HL-60 (cell line): ENCODE data around the gene CFAP46.

ENCODE experiments used
- DNase-seq, 2 experiments: peaks; one replicate each; pipeline ENCODE4 v3.0.0-alpha.2; 2010 to 2020; ENCODE audit warnings: low read depth in 1 of 2, low spot score in 1 of 2
- H3K27ac ChIP-seq: fragments of 250-450 bp; sonication (Bioruptor Pico); replicated peaks from 2 replicates; pipeline ENCODE4 v1.5.1; 2020; ENCODE audit warnings: mild to moderate bottlenecking, moderate library complexity
- H3K27me3 ChIP-seq: fragments of 250-450 bp; sonication (Bioruptor Pico); 2 replicates; pipeline ENCODE4 v1.5.1; 2021; ENCODE audit warnings: mild to moderate bottlenecking, moderate library complexity; ENCODE audit not compliant: insufficient read depth, poor library complexity, severe bottlenecking
- H3K4me3 ChIP-seq: replicated peaks from 2 replicates; pipeline ENCODE4 v1.5.1; 2011; ENCODE audit warnings: mild to moderate bottlenecking, control low read depth, low read length; ENCODE audit not compliant: insufficient read depth
- CTCF ChIP-seq: IDR thresholded peaks from one replicate; pipeline ENCODE4 v1.5.1; 2011; ENCODE audit warnings: low read length, control low read depth, inconsistent platforms; ENCODE audit not compliant: insufficient read depth
- GABPA ChIP-seq: IDR thresholded peaks from 2 replicates; pipeline ENCODE4 v1.6.1; 2012; ENCODE audit warnings: low read depth
- POLR2AphosphoS5 ChIP-seq: IDR thresholded peaks from 2 replicates; pipeline ENCODE4 v1.6.1; 2012; ENCODE audit warnings: low read depth
- REST ChIP-seq: IDR thresholded peaks from 2 replicates; pipeline ENCODE4 v1.6.1; 2012; ENCODE audit warnings: low read depth; ENCODE audit not compliant: insufficient replicate concordance
- SPI1 ChIP-seq: IDR thresholded peaks from 2 replicates; pipeline ENCODE4 v1.6.1; 2012; ENCODE audit warnings: low read depth, mild to moderate bottlenecking, borderline replicate concordance

The CFAP46 gene

GRCh38 chr10:132802694-132803320 is 139.6 kb downstream of the CFAP46 start:
- TF ChIP-seq REST = no peak
- no peak for TF ChIP-seq POLR2AphosphoS5
- TF ChIP-seq SPI1 = no peak
- TF ChIP-seq GABPA = no peak
- no peak for TF ChIP-seq CTCF

GRCh38 chr10:132802048-132802447 is 140.3 kb downstream of the CFAP46 start:
- H3K4me3 ChIP-seq = no peak overlapping the region
- no peak overlapping the region for H3K27ac ChIP-seq
- DNase-seq = no peak
- TF ChIP-seq POLR2AphosphoS5 (no peak), CTCF (no peak), SPI1 (no peak), REST (no peak), GABPA (no peak)
- no peaks in the 10 kb centered on the region for H3K27me3 ChIP-seq

More at GRCh38 chr10:132802694-132803320, 139.6 kb downstream of the CFAP46 start:
- Histone ChIP-seq H3K27me3 (no peaks in the 10 kb centered on the region), H3K4me3 (no peak overlapping the region), H3K27ac (no peak overlapping the region)
- no peak for DNase-seq

- no peak overlapping the region for H3K4me3 ChIP-seq
- DNase-seq = no peak
These were observed 142.5 kb downstream of the CFAP46 start for GRCh38 chr10:132799865-132800264.

More at GRCh38 chr10:132799865-132800264, 142.5 kb downstream of the CFAP46 start:
- peaks cover 2% of the 10 kb centered on the region for H3K27me3 ChIP-seq
- no peak overlapping the region for H3K27ac ChIP-seq
- no peak for TF ChIP-seq REST
- no peak for TF ChIP-seq SPI1
- TF ChIP-seq POLR2AphosphoS5 = no peak
